ENCODE measurements around the gene MCTP1. TPM values are rescaled to one million over a fixed set of nuclear protein-coding genes. Genes with fewer than 3 reads are reported as not detected.

MCTP1 gene
- total and polyA plus RNA-seq, 2 of the 8 experiments (the other 6 are each of a cell fraction or from before 2014, with no cell fraction given), result 0.56 to 3.4 TPM

DNA sequence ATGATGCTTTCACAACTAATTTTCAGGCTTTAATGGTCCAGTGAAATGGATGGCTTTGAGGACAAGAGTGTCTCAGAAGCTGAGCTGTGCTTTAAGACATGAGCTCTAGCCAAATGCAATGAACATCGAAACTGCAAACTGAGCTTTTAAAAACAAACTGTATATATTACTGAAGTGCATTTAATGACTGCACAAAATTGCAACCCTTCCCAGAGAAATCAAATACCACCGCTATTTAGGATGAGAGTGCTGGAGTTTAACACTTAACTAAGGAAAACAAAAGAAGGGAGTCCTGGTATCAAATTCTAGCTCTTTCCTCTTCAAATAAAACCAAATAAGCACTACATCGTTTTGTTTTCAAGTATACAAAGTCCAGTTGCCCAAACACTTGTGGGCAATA is 502.5 kb downstream of the MCTP1 start (continued):
- TF ChIP-seq, protein P1, sequence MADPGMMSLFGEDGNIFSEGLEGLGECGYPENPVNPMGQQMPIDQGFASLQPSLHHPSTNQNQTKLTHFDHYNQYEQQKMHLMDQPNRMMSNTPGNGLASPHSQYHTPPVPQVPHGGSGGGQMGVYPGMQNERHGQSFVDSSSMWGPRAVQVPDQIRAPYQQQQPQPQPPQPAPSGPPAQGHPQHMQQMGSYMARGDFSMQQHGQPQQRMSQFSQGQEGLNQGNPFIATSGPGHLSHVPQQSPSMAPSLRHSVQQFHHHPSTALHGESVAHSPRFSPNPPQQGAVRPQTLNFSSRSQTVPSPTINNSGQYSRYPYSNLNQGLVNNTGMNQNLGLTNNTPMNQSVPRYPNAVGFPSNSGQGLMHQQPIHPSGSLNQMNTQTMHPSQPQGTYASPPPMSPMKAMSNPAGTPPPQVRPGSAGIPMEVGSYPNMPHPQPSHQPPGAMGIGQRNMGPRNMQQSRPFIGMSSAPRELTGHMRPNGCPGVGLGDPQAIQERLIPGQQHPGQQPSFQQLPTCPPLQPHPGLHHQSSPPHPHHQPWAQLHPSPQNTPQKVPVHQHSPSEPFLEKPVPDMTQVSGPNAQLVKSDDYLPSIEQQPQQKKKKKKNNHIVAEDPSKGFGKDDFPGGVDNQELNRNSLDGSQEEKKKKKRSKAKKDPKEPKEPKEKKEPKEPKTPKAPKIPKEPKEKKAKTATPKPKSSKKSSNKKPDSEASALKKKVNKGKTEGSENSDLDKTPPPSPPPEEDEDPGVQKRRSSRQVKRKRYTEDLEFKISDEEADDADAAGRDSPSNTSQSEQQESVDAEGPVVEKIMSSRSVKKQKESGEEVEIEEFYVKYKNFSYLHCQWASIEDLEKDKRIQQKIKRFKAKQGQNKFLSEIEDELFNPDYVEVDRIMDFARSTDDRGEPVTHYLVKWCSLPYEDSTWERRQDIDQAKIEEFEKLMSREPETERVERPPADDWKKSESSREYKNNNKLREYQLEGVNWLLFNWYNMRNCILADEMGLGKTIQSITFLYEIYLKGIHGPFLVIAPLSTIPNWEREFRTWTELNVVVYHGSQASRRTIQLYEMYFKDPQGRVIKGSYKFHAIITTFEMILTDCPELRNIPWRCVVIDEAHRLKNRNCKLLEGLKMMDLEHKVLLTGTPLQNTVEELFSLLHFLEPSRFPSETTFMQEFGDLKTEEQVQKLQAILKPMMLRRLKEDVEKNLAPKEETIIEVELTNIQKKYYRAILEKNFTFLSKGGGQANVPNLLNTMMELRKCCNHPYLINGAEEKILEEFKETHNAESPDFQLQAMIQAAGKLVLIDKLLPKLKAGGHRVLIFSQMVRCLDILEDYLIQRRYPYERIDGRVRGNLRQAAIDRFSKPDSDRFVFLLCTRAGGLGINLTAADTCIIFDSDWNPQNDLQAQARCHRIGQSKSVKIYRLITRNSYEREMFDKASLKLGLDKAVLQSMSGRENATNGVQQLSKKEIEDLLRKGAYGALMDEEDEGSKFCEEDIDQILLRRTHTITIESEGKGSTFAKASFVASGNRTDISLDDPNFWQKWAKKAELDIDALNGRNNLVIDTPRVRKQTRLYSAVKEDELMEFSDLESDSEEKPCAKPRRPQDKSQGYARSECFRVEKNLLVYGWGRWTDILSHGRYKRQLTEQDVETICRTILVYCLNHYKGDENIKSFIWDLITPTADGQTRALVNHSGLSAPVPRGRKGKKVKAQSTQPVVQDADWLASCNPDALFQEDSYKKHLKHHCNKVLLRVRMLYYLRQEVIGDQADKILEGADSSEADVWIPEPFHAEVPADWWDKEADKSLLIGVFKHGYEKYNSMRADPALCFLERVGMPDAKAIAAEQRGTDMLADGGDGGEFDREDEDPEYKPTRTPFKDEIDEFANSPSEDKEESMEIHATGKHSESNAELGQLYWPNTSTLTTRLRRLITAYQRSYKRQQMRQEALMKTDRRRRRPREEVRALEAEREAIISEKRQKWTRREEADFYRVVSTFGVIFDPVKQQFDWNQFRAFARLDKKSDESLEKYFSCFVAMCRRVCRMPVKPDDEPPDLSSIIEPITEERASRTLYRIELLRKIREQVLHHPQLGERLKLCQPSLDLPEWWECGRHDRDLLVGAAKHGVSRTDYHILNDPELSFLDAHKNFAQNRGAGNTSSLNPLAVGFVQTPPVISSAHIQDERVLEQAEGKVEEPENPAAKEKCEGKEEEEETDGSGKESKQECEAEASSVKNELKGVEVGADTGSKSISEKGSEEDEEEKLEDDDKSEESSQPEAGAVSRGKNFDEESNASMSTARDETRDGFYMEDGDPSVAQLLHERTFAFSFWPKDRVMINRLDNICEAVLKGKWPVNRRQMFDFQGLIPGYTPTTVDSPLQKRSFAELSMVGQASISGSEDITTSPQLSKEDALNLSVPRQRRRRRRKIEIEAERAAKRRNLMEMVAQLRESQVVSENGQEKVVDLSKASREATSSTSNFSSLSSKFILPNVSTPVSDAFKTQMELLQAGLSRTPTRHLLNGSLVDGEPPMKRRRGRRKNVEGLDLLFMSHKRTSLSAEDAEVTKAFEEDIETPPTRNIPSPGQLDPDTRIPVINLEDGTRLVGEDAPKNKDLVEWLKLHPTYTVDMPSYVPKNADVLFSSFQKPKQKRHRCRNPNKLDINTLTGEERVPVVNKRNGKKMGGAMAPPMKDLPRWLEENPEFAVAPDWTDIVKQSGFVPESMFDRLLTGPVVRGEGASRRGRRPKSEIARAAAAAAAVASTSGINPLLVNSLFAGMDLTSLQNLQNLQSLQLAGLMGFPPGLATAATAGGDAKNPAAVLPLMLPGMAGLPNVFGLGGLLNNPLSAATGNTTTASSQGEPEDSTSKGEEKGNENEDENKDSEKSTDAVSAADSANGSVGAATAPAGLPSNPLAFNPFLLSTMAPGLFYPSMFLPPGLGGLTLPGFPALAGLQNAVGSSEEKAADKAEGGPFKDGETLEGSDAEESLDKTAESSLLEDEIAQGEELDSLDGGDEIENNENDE (IDR thresholded peaks at IDR 0.05; ENCODE audit: insufficient replicate concordance, low read length), result no peak
- TF ChIP-seq EZH2 (IDR thresholded peaks at IDR 0.05; ENCODE audit: low read depth, low read length, severe bottlenecking) (no peak), NANOG (IDR thresholded peaks at IDR 0.05; ENCODE audit: insufficient read depth, low read depth, low read length, poor library complexity, severe bottlenecking) (no peak), JUND (IDR thresholded peaks at IDR 0.05; ENCODE audit: low read length) (no peak), BCL11A (IDR thresholded peaks at IDR 0.05; ENCODE audit: low read depth in 2 of 2, low read length in 2 of 2) (no peak), SIX5 (IDR thresholded peaks at IDR 0.05; ENCODE audit: low read depth, low read length) (no peak), POLR2A (IDR thresholded peaks at IDR 0.05; ENCODE audit: control extremely low read depth in 1 of 2, low read depth in 2 of 2, low read length in 2 of 2) (no peak), ASH2L (IDR thresholded peaks at IDR 0.05; ENCODE audit: low read length) (no peak), MAFK (IDR thresholded peaks at IDR 0.05; ENCODE audit: low read depth, low read length) (no peak)
- TF ChIP-seq, protein P2, sequence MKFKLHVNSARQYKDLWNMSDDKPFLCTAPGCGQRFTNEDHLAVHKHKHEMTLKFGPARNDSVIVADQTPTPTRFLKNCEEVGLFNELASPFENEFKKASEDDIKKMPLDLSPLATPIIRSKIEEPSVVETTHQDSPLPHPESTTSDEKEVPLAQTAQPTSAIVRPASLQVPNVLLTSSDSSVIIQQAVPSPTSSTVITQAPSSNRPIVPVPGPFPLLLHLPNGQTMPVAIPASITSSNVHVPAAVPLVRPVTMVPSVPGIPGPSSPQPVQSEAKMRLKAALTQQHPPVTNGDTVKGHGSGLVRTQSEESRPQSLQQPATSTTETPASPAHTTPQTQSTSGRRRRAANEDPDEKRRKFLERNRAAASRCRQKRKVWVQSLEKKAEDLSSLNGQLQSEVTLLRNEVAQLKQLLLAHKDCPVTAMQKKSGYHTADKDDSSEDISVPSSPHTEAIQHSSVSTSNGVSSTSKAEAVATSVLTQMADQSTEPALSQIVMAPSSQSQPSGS (IDR thresholded peaks at IDR 0.05; ENCODE audit: low read length), result no peak

Measured in H1 (cell line).